ENCODE results near the gene CST9.

DNA sequence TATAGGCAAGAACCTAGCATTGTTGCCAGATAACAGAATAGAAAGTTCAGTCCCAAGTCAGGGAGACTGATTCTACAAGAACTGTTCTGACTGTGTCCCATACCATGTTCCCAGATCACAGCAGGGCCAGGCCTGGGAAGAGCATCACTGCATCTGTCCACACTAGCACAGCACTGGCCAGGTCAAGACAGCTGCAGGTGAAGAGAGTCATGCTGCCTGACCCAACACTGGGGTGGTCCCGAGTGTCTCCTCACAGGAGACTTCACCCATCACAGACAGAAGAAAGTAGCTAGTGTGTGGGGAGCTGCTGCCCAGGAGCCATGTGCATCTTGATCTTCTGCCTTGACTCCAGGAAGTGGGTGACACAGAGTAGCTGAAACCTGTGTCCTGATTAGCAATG, 36.1 kb downstream of the CST9 start:
- TF ChIP-seq, protein P1, sequence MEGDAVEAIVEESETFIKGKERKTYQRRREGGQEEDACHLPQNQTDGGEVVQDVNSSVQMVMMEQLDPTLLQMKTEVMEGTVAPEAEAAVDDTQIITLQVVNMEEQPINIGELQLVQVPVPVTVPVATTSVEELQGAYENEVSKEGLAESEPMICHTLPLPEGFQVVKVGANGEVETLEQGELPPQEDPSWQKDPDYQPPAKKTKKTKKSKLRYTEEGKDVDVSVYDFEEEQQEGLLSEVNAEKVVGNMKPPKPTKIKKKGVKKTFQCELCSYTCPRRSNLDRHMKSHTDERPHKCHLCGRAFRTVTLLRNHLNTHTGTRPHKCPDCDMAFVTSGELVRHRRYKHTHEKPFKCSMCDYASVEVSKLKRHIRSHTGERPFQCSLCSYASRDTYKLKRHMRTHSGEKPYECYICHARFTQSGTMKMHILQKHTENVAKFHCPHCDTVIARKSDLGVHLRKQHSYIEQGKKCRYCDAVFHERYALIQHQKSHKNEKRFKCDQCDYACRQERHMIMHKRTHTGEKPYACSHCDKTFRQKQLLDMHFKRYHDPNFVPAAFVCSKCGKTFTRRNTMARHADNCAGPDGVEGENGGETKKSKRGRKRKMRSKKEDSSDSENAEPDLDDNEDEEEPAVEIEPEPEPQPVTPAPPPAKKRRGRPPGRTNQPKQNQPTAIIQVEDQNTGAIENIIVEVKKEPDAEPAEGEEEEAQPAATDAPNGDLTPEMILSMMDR (IDR thresholded peaks at IDR 0.05): no peak
- TF ChIP-seq EP300 (IDR thresholded peaks at IDR 0.05) (no peak), POLR2A (IDR thresholded peaks at IDR 0.05) (no peak)
